GM20000 (cell line): Measurements from ENCODE around the gene CLSTN2.

Experiments
- DNase-seq: peaks from one replicate; pipeline ENCODE4 v3.0.0; 2012; ENCODE audit warnings: low spot score
- CTCF ChIP-seq: IDR thresholded peaks from 2 replicates; pipeline ENCODE4 v1.5.1; 2012; ENCODE audit warnings: mild to moderate bottlenecking, control low read depth; ENCODE audit errors: extremely low read depth, missing control alignments

CLSTN2 gene

DNA sequence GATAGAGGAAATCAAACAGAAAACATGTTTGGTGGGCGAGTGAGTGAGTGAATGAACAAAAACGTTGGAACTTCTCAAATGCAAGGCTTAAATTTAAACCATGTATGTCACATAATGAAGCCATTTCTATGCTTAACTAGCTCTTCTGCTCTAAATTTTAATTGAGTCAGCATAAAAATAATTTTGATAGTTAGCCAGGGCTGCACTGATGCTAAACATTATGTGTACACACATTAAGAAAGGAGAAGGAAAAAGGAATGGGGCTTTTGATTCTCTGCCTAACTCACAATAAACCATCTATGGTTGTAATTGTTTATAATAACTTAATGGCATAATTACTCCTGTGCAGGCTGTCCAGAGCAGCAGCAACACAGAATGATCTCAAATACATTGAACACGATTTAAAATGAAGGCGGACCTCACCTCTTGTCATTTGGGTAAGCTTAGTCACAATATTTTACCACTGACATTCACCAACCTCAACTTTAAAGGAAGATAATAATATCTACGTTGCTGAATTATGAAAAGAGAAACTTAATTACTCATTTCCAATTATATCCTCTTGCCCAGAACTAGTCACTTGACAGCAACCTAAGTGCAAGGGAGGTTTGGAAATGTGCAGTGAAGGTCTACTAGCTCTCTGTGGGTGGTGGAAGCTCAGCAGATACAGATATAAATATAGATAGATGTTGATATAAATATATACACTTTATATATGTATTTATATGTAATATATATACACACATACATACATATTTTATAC, 424.4 kb downstream of the CLSTN2 start:
- no peak for TF ChIP-seq CTCF
- no peak for DNase-seq

- no peak for DNase-seq
- peak; percentile 3 for TF ChIP-seq CTCF
Measured at GRCh38 chr3:140360332-140360731, 425.3 kb downstream of the CLSTN2 start.

GRCh38 chr3:140363801-140364200, 428.8 kb downstream of the CLSTN2 start:
- DNase-seq = no peak
- TF ChIP-seq CTCF = no peak

DNA sequence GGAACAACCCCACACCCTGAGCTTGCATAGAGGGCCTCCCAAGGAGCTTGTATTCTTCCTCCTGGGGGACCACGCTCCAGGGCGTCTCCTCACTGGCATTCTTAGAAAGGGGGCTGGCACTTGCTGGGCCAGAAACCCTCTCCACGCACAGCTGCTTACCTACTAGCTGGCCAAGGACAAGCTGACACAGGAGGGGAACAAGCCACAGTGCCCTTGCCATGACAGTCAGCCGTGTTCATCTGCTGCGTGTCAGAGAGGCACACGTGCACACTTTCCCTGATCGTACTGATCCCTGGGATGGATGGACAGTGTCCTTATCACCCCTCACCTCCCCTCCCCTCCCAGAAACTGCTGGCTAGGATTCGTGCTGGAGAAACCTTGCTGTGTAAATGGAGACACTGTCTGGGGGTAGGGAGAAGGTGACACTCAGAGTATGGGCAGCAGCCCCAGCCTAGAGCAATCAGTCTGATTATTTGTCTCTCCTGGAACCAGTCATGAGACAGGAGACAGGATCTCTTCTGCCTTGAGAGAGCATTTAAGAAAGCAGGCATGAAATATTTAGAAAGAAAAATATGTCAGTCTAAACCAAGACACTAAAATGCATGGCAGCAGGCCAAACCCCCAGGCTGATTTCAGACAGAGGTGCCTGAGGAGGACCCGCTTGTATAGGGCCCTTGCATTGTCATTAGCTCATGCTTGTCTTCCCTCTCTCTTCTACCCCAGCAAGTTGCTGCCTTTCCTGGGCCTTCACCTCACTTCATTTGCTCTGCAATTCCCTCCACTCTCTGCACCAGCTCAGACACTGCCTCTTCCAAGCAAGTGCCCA, 431.1 kb downstream of the CLSTN2 start:
- TF ChIP-seq CTCF = no peak
- DNase-seq = no peak

- DNase-seq = no peak
Measured at GRCh38 chr3:140368223-140368811, 433.3 kb downstream of the CLSTN2 start.

DNA sequence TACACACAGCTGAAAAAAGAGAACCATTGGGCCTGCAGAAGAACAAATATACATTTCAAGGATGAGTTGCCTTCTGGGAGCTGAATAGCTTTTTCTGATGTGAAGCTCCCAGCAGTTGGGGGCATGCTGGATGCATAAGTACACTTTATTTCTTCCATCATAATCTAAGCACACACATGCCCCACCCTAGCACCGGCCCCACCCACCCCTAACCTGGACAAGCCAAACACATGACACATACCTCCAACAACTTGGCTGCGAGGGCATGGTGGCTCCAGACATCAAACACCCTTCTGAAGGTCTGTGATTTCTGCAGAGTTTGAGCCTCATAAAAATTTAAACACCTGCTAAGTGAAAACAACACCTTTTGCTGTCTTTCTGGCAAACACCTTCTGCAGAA, 435.7 kb downstream of the CLSTN2 start:
- no peak for DNase-seq
- TF ChIP-seq CTCF = no peak

More at GRCh38 chr3:140368223-140368811, 433.3 kb downstream of the CLSTN2 start:
- TF ChIP-seq CTCF = no peak

DNA sequence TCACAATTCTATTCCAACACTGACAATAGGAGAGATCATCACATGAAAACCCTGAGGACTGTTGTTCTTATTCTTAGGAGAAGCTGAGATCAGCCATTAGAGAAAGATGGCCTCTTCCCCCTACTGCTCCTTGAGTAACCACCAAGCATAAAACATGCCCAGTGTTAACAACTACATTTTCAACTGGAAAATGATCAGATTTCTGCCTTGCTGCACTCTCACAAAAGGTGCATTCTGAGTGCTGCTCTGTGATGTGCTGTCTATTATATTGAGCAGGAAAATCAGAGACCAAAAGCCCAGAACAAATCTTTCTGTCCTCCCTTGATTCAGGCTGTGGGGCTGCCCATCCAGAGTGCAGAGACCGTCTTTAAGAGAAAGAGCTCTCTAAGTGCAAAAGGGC, 438.2 kb downstream of the CLSTN2 start:
- no peak for DNase-seq
- TF ChIP-seq CTCF = no peak
